ENCODE results near the gene RECQL5. TPM values are rescaled to one million over a fixed set of nuclear protein-coding genes. Genes with fewer than 3 reads are reported as not detected.

RECQL5 gene
- total RNA-seq, 1 donor from 2014 or later: 44.0 TPM

Other genes starting within 250 kb of the RECQL5 start
- 43.2 TPM for gene TMEM94, start 210.5 kb downstream of the RECQL5 start, total RNA-seq
- gene CASKIN2, start 151.6 kb downstream of the RECQL5 start, total RNA-seq: 19.9 TPM
- 30.9 TPM for gene TSEN54, start 150.6 kb downstream of the RECQL5 start, total RNA-seq
- gene LLGL2, start 141.5 kb downstream of the RECQL5 start, total RNA-seq: 44.9 TPM
- gene MYO15B, start 79.4 kb downstream of the RECQL5 start, total RNA-seq: 160 TPM
- 2.2 TPM for gene SMIM5, start 33.7 kb downstream of the RECQL5 start, total RNA-seq
- 79.1 TPM for gene SAP30BP, start 184 bp upstream of the RECQL5 start, total RNA-seq
- gene ITGB4, start 54.3 kb upstream of the RECQL5 start, total RNA-seq: 169 TPM
- 18.4 TPM for gene GALK1, start 98.0 kb upstream of the RECQL5 start, total RNA-seq
- 35.1 TPM for gene UNK, start 117.7 kb upstream of the RECQL5 start, total RNA-seq
- gene UNC13D, start 177.2 kb upstream of the RECQL5 start, total RNA-seq: 32.7 TPM
- gene WBP2, start 188.2 kb upstream of the RECQL5 start, total RNA-seq: 54.3 TPM
- 63.3 TPM for gene TRIM47, start 211.4 kb upstream of the RECQL5 start, total RNA-seq
- gene TRIM65, start 229.8 kb upstream of the RECQL5 start, total RNA-seq: 59.9 TPM
- 67.8 TPM for gene MRPL38, start 237.7 kb upstream of the RECQL5 start, total RNA-seq

Data from vagina (tissue), 1 donor.